GM12878 (cell line): Measurements from ENCODE around the gene PCDHGC5. TPM values are rescaled to one million over a fixed set of nuclear protein-coding genes. Genes with fewer than 3 reads are reported as not detected.

Source experiments
- ATAC-seq: fragments of 200-7000 bp; cut with Tn5 transposase; 3 replicates; pipeline ENCODE4 v1.9.1; 2020; ENCODE audit warnings: mild to moderate bottlenecking, moderate library complexity
- BruUV-seq: library from RNA; stranded (reverse); fragments of 400-500 nt; replicated peaks from 2 replicates; lab custom pipeline; 2021; lab: Mats Ljungman, UMichigan
- CTCF ChIA-PET: fragments of 300-600 bp; sonication (Branson Sonifier 250); formaldehyde crosslinking; extraction: SDS; loops from one replicate; lab custom pipeline; 2021; ENCODE audit warnings: inconsistent platforms; lab: Yijun Ruan, JAX
- POLR2A ChIA-PET: fragments of 350-600 bp; formaldehyde crosslinking; extraction: SDS; loops from one replicate; lab custom pipeline; 2021; ENCODE audit warnings: inconsistent platforms; lab: Charles Lee
- RAD21 ChIA-PET: fragments of 300-600 bp; sonication (Branson Sonifier 250); formaldehyde crosslinking; loops from one replicate; lab custom pipeline; 2023; ENCODE audit warnings: antibody characterized with exemption; ENCODE audit not compliant: unreplicated experiment; lab: Charles Lee
- SMC1A ChIA-PET: fragments of 300-600 bp; sonication (Branson Sonifier 250); formaldehyde crosslinking; loops from one replicate; lab custom pipeline; 2023; ENCODE audit not compliant: unreplicated experiment, uncharacterized antibody; lab: Charles Lee
- DNase-seq: peaks from one replicate; pipeline ENCODE4 v3.0.0-alpha.2; 2011; ENCODE audit warnings: low read depth, low spot score
- FAIRE-seq: peaks from 3 replicates; lab custom pipeline; 2011; peaks lifted over from hg19 to GRCh38; lab: Jason Lieb, UNC
- H2AFZ ChIP-seq: 2 replicates; pipeline ENCODE4 v1.6.0; 2011; ENCODE audit warnings: low read depth, low read length, control low read depth; ENCODE audit not compliant: control insufficient read depth
- H3K27ac ChIP-seq: 2 replicates; pipeline ENCODE4 v1.5.1; 2011; ENCODE audit warnings: control low read depth; ENCODE audit not compliant: control insufficient read depth, insufficient read depth
- H3K27me3 ChIP-seq, 2 experiments: replicated peaks in 1 of 2; 2 replicates each; pipeline versions ENCODE4 v1.6.0 to v1.6.1; 2011; ENCODE audit warnings: low read length in 1 of 2; ENCODE audit not compliant: control insufficient read depth in 2 of 2, insufficient read depth in 2 of 2
- H3K36me3 ChIP-seq, 2 experiments: 2 replicates each; pipeline ENCODE4 v1.5.1; 2011; ENCODE audit warnings: low read length in 1 of 2; ENCODE audit not compliant: control insufficient read depth in 2 of 2, insufficient read depth in 2 of 2
- H3K4me1 ChIP-seq: 2 replicates; pipeline ENCODE4 v1.6.1; 2011; ENCODE audit warnings: mild to moderate bottlenecking, low read length, moderate library complexity, mixed read lengths; ENCODE audit not compliant: control insufficient read depth, insufficient read depth
- H3K4me2 ChIP-seq: 2 replicates; pipeline ENCODE4 v1.6.0; 2011; ENCODE audit warnings: control low read depth; ENCODE audit not compliant: control insufficient read depth, insufficient read depth
- H3K4me3 ChIP-seq: fragments of 200-600 bp; sonication (generic); 2 replicates; pipeline ENCODE4 v1.5.1; 2016
- H3K79me2 ChIP-seq: 2 replicates; pipeline ENCODE4 v1.6.0; 2011; ENCODE audit warnings: low read length; ENCODE audit not compliant: control insufficient read depth, insufficient read depth
- H3K9ac ChIP-seq: 2 replicates; pipeline ENCODE4 v1.8.0; 2011; ENCODE audit warnings: low read length, control low read depth, mixed read lengths; ENCODE audit not compliant: control insufficient read depth, insufficient read depth
- H3K9me3 ChIP-seq: replicated peaks from 3 replicates; pipeline ENCODE4 v1.5.1; 2011; ENCODE audit warnings: mild to moderate bottlenecking, low read length; ENCODE audit not compliant: control insufficient read depth, insufficient read depth
- H4K20me1 ChIP-seq: 2 replicates; pipeline ENCODE4 v1.6.0; 2011; ENCODE audit not compliant: control insufficient read depth, insufficient read depth
- ATF7 ChIP-seq: fragments of 450-650 bp; IDR thresholded peaks from 2 replicates; pipeline ENCODE4 v1.6.1; 2016; ENCODE audit warnings: low read depth, mild to moderate bottlenecking
- BCL11A ChIP-seq: IDR thresholded peaks from 2 replicates; pipeline ENCODE4 v1.6.1; 2011; ENCODE audit warnings: low read depth, low read length
- E2F4 ChIP-seq: IDR thresholded peaks from 2 replicates; pipeline ENCODE4 v1.6.1; 2012; ENCODE audit warnings: low read depth, low read length, improper control_type of control experiment
- MTA3 ChIP-seq: IDR thresholded peaks from 2 replicates; pipeline ENCODE4 v1.6.1; 2012; ENCODE audit warnings: low read length, inconsistent platforms, borderline replicate concordance
- NFYB ChIP-seq: IDR thresholded peaks from 2 replicates; pipeline ENCODE4 v1.6.1; 2011; ENCODE audit warnings: low read depth, mild to moderate bottlenecking, low read length, improper control_type of control experiment, moderate library complexity; ENCODE audit not compliant: insufficient read depth
- PAX5 ChIP-seq: IDR thresholded peaks from 2 replicates; pipeline ENCODE4 v1.6.1; 2011; ENCODE audit warnings: low read depth, low read length, borderline replicate concordance
- PBX3 ChIP-seq: IDR thresholded peaks from 2 replicates; pipeline ENCODE4 v1.6.1; 2011; ENCODE audit warnings: mild to moderate bottlenecking, low read depth, low read length, moderate library complexity; ENCODE audit not compliant: insufficient replicate concordance
- SPI1 ChIP-seq: IDR thresholded peaks from 2 replicates; pipeline ENCODE4 v1.6.1; 2011; ENCODE audit warnings: low read depth, mild to moderate bottlenecking, low read length, moderate library complexity, borderline replicate concordance; ENCODE audit not compliant: insufficient read depth
- YY1 ChIP-seq: IDR thresholded peaks from 2 replicates; pipeline ENCODE4 v1.6.1; 2011; ENCODE audit warnings: low read depth, mild to moderate bottlenecking, low read length
- WGBS: methylation state at CpG from one replicate; pipeline ENCODE4 v1.1.6; 2016; ENCODE audit warnings: low lambda C conversion rate; ENCODE audit not compliant: insufficient replicate concordance, insufficient coverage; ENCODE audit errors: missing lambda C conversion rate; 5-methylcytosine and 5-hydroxymethylcytosine counted together
- in situ Hi-C: fragments of 300-500 bp; cut with MboI; formaldehyde crosslinking; loops from 9 replicates; pipeline ENCODE4 v1.14.3; 2018; ENCODE audit warnings: mixed read lengths
- intact Hi-C: fragments of 100-400 bp; cut with micrococcal nuclease; formaldehyde crosslinking; loops from one replicate; pipeline ENCODE4 v1.14.2; 2022; ENCODE audit not compliant: unreplicated experiment
- polyA plus RNA-seq, 11 experiments: library from polyadenylated mRNA; depleted of rRNA in 4 of 11; unstranded in 6 of 11; stranded (reverse) in 5 of 11; fragments of >200 nt; fragmentation: Nextera tagmentation in 4 of 11; fragmentation: Illumina TruSeq in 1 of 11; extraction: Ambion mirVana in 4 of 11; extraction: Trizol in 1 of 11; gene quantifications; 1 replicate in 1 of 11; 2 replicates in 10 of 11; pipeline versions ENCODE4 v1.2.1 to v1.2.3, GENCODE V29; 2011 to 2016; ENCODE audit warnings: inconsistent platforms in 2 of 11, missing spikeins in 2 of 11, low read depth in 1 of 11
- total RNA-seq, 4 experiments: library from RNA; depleted of rRNA in 3 of 4; stranded (reverse); fragments of >200 nt in 3 of 4; fragmentation: Illumina TruSeq in 1 of 4; extraction: Trizol in 1 of 4; gene quantifications; 2 replicates each; pipeline versions ENCODE4 v1.2.1 to v1.2.3, GENCODE V29; 2013 to 2021

The PCDHGC5 gene
- total and polyA plus RNA-seq, 10 of the 15 experiments (the other 5 are each of a cell fraction or from before 2014, with no cell fraction given) = 0.05 to 0.87 (median 0.18) TPM; not detected in 2

GRCh38 chr5:141508798-141509611, 20.1 kb downstream of the PCDHGC5 start (continued):
- TF ChIP-seq YY1 = peak; percentile 35; the same call in 1 of the 2 replicates
- TF ChIP-seq PAX5 = peak; percentile 1; the same call in 1 of the 2 replicates
- no peak for TF ChIP-seq NFYB
- peak; percentile 7 for TF ChIP-seq PBX3
- TF ChIP-seq E2F4 = no peak
- TF ChIP-seq MTA3 = no peak
- no peak; the same call in 1 of the 2 replicates for TF ChIP-seq BCL11A
- TF ChIP-seq ATF7 = no peak

- H3K9me3 ChIP-seq = no peaks in the 10 kb centered on the region
- H3K9ac ChIP-seq = peak overlapping the region; percentile 74
- peaks cover 81% of the 10 kb centered on the region for H3K4me1 ChIP-seq
- H3K4me3 ChIP-seq = peak overlapping the region; percentile 65
- ChIA-PET CTCF (interaction anchor here (1.0 to 11.9 kb wide), 13 partner anchors 14 to 190 kb away, joined by 3 to 213 read pairs (median 19); partner anchors contain the start of genes PCDHGA10, PCDHGA11, PCDHGA12 and PCDHGA5), RAD21 (interaction anchor here (0.6 to 11.6 kb wide), 7 partner anchors 8 to 98 kb away, joined by 3 to 109 read pairs (median 6); partner anchors contain the start of genes PCDHGA10, PCDHGA11 and PCDHGC3), SMC1A (interaction anchor here (0.9 to 10.8 kb wide), 12 partner anchors 10 to 99 kb away, joined by 3 to 176 read pairs (median 6); partner anchors contain the start of genes PCDHGA11, PCDHGB7 and PCDHGC3), POLR2A (interaction anchor here (0.8 kb wide), 1 partner anchor 13 kb away, joined by 3 read pairs; no protein-coding TSS in a partner anchor)
- peak overlapping the region; percentile 6; the same call in 1 of the 2 replicates for H2AFZ ChIP-seq
- TF ChIP-seq YY1 (peak; percentile 61), SPI1 (no peak)
- DNase-seq (no peak), FAIRE-seq (no peak), ATAC-seq (no peak)
- peaks cover 0 to 5% of the 10 kb centered on the region in 2 experiments; a peak in 1 of 4 replicates for H3K36me3 ChIP-seq
- no TSS peak for BruUV-seq
- no peaks in the 10 kb centered on the region for H3K27me3 ChIP-seq
- peaks cover 15% of the 10 kb centered on the region for H3K79me2 ChIP-seq
- intact Hi-C loops (loop anchor here (5.0 kb wide), 1 partner anchor 127 kb away; the partner anchor contains the start of genes HDAC3 and RELL2), in situ Hi-C loops (no loop called here)
- peak overlapping the region; percentile 89 for H3K4me2 ChIP-seq
- peak overlapping the region; percentile 90 for H3K27ac ChIP-seq
- WGBS = 3% methylated on average over 5 of the region's 9 CpGs
- no peaks in the 10 kb centered on the region for H4K20me1 ChIP-seq
Measured at GRCh38 chr5:141510160-141510559, 21.3 kb downstream of the PCDHGC5 start.
